K562 (cell line): Measurements from ENCODE around the gene NDUFS8. TPM values are rescaled to one million over a fixed set of nuclear protein-coding genes. Genes with fewer than 3 reads are reported as not detected.

Experiments used
- BRF1 ChIP-seq: IDR thresholded peaks from 3 replicates; pipeline ENCODE4 v1.6.1; 2011; ENCODE audit warnings: borderline replicate concordance, mild to moderate bottlenecking; ENCODE audit not compliant: insufficient read length; ENCODE audit errors: extremely low read depth
- CSDE1 ChIP-seq, 2 experiments: fragments of 450-650 bp; IDR thresholded peaks; 2 replicates each; pipeline ENCODE4 v1.6.1; 2016; ENCODE audit warnings: mild to moderate bottlenecking in 1 of 2
- ETV5 ChIP-seq: sonication (generic); formaldehyde crosslinking; IDR thresholded peaks from 2 replicates; pipeline ENCODE4 v1.4.0; 2020; ENCODE audit warnings: low read depth, mild to moderate bottlenecking, missing genetic modification reagents
- GABPB1 ChIP-seq: sonication (generic); formaldehyde crosslinking; IDR thresholded peaks from 2 replicates; pipeline ENCODE4 v1.8.0; 2022; ENCODE audit warnings: mild to moderate bottlenecking, missing genetic modification reagents
- HCFC1 ChIP-seq: IDR thresholded peaks from 2 replicates; pipeline ENCODE4 v1.6.1; 2012; ENCODE audit warnings: low read depth, low read length, improper control_type of control experiment
- HDGF ChIP-seq: fragments of 450-650 bp; IDR thresholded peaks from 2 replicates; pipeline ENCODE4 v1.6.1; 2016
- MCM2 ChIP-seq: fragments of 450-650 bp; IDR thresholded peaks from 2 replicates; pipeline ENCODE4 v1.6.1; 2017; ENCODE audit warnings: low read depth, mild to moderate bottlenecking
- MEF2A ChIP-seq: IDR thresholded peaks from 2 replicates; pipeline ENCODE4 v1.6.1; 2011; ENCODE audit warnings: low read depth, mild to moderate bottlenecking, low read length, moderate library complexity; ENCODE audit not compliant: control insufficient read depth
- MYC ChIP-seq, 2 experiments: fragments of 250-450 bp in 1 of 2; sonication (Bioruptor Pico) in 1 of 2; IDR thresholded peaks; 2 replicates each; pipeline versions ENCODE4 v1.5.1 to v1.6.1; 2012 to 2021; ENCODE audit warnings: low read depth in 2 of 2, borderline replicate concordance in 1 of 2, improper control_type of control experiment in 1 of 2, low read length in 1 of 2, mild to moderate bottlenecking in 1 of 2, moderate library complexity in 1 of 2
- NUFIP1 ChIP-seq: fragments of 450-650 bp; IDR thresholded peaks from 2 replicates; pipeline ENCODE4 v1.6.1; 2018; ENCODE audit not compliant: partially characterized antibody
- PHF20 ChIP-seq: fragments of 450-650 bp; IDR thresholded peaks from 2 replicates; pipeline ENCODE4 v1.6.1; 2018; ENCODE audit not compliant: partially characterized antibody
- RBM34 ChIP-seq: fragments of 200-400 bp; formaldehyde crosslinking; IDR thresholded peaks from 2 replicates; pipeline ENCODE4 v1.6.1; 2018; ENCODE audit warnings: low read length, borderline replicate concordance; ENCODE audit not compliant: insufficient read depth
- SFPQ ChIP-seq: fragments of 200-400 bp; formaldehyde crosslinking; IDR thresholded peaks from 2 replicates; pipeline ENCODE4 v1.6.1; 2017; ENCODE audit warnings: mild to moderate bottlenecking, low read depth, low read length, moderate library complexity
- TCF3 ChIP-seq: sonication (generic); formaldehyde crosslinking; IDR thresholded peaks from 2 replicates; pipeline ENCODE4 v1.4.0; 2020; ENCODE audit warnings: mild to moderate bottlenecking, missing genetic modification reagents
- TEAD2 ChIP-seq: fragments of 450-650 bp; IDR thresholded peaks from 2 replicates; pipeline ENCODE4 v1.6.1; 2016; ENCODE audit warnings: missing genetic modification characterization, control low read depth, missing compliant biosample characterization
- ZC3H8 ChIP-seq: fragments of 450-650 bp; IDR thresholded peaks from 2 replicates; pipeline ENCODE4 v1.6.1; 2017
- ZEB2 ChIP-seq: fragments of 450-650 bp; IDR thresholded peaks from 2 replicates; pipeline ENCODE4 v1.6.1; 2016
- ZNF134 ChIP-seq: fragments of 250-450 bp; sonication (Bioruptor Pico); conservative IDR thresholded peaks from 2 replicates; pipeline ENCODE4 v1.4.0; 2020
- ZNF282 ChIP-seq: sonication (generic); formaldehyde crosslinking; IDR thresholded peaks from 2 replicates; pipeline ENCODE4 v1.8.1; 2023; ENCODE audit warnings: missing genetic modification reagents
- ZNF584 ChIP-seq: fragments of 200-800 bp; sonication (Bioruptor generic); IDR thresholded peaks from 2 replicates; pipeline ENCODE4 v1.6.1; 2016; ENCODE audit warnings: low read depth, mild to moderate bottlenecking, missing genetic modification characterization, missing compliant biosample characterization
- ZNF586 ChIP-seq: fragments of 450-650 bp; formaldehyde crosslinking; conservative IDR thresholded peaks from 2 replicates; pipeline ENCODE4 v1.4.0; 2020; ENCODE audit warnings: mild to moderate bottlenecking, moderate library complexity
- ZNF785 ChIP-seq: fragments of 250-450 bp; sonication (Bioruptor Pico); IDR thresholded peaks from 2 replicates; pipeline ENCODE4 v1.4.0; 2020; ENCODE audit warnings: mild to moderate bottlenecking
- polyA plus RNA-seq, 8 experiments: library from polyadenylated mRNA; depleted of rRNA in 4 of 8; stranded (reverse) in 5 of 8; unstranded in 3 of 8; fragments of >200 nt; fragmentation: Nextera tagmentation in 2 of 8; fragmentation: Illumina TruSeq in 1 of 8; extraction: Ambion mirVana in 2 of 8; extraction: Trizol in 1 of 8; gene quantifications; 2 replicates each; pipeline versions ENCODE4 v1.2.1 to v1.2.3, GENCODE V29; 2011 to 2014; ENCODE audit warnings: inconsistent platforms in 1 of 8, missing spikeins in 1 of 8
- total RNA-seq, 7 experiments: library from RNA; depleted of rRNA in 6 of 7; stranded (reverse); fragments of >200 nt in 6 of 7; fragmentation: Illumina TruSeq in 2 of 7; extraction: Trizol in 2 of 7; gene quantifications; 2 replicates each; pipeline versions ENCODE4 v1.2.1 to v1.2.3, GENCODE V29; 2011 to 2021; ENCODE audit warnings: low replicate concordance in 1 of 7
- TF ChIP-seq, protein P1 (sequence below): fragments of 450-650 bp; IDR thresholded peaks from 2 replicates; pipeline ENCODE4 v1.7.1; 2018; ENCODE audit warnings: mild to moderate bottlenecking, low read depth; ENCODE audit not compliant: partially characterized antibody

NDUFS8 gene
- total and polyA plus RNA-seq, 9 of the 15 experiments (the other 6 are each of a cell fraction or from before 2014, with no cell fraction given) = 36.5 to 351 (median 101) TPM

- TF ChIP-seq NUFIP1 (no peak), ZNF584 (CRISPR knock-in tag) (0 out of 2 replicates have a peak, but pooled peaks have one; percentile 10), PHF20 (no peak), HCFC1 (no peak), ZNF134 (CRISPR knock-in tag) (no peak), BRF1 (no peak), SFPQ (no peak), ZNF785 (no peak), ZEB2 (no peak), MCM2 (no peak), MEF2A (no peak), MYC (IDR thresholded peaks at IDR 0.05; ENCODE audit: low read depth, low read length) (0 out of 2 replicates have a peak, but pooled peaks have one; percentile 41), MYC (CRISPR knock-in tag; IDR thresholded peaks at IDR 0.05; ENCODE audit: borderline replicate concordance, low read depth) (no peak), TCF3 (no peak), GABPB1 (peak; percentile 49; the same call in 1 of the 2 replicates), ETV5 (CRISPR knock-in tag) (no peak), ZNF282 (CRISPR knock-in tag) (no peak), TEAD2 (tag) (no peak), CSDE1 (IDR thresholded peaks at IDR 0.05) (no peak), HDGF (0 out of 2 replicates have a peak, but pooled peaks have one; percentile 29), RBM34 (no peak), ZC3H8 (no peak), ZNF586 (CRISPR knock-in tag) (no peak)
- TF ChIP-seq, protein P1, sequence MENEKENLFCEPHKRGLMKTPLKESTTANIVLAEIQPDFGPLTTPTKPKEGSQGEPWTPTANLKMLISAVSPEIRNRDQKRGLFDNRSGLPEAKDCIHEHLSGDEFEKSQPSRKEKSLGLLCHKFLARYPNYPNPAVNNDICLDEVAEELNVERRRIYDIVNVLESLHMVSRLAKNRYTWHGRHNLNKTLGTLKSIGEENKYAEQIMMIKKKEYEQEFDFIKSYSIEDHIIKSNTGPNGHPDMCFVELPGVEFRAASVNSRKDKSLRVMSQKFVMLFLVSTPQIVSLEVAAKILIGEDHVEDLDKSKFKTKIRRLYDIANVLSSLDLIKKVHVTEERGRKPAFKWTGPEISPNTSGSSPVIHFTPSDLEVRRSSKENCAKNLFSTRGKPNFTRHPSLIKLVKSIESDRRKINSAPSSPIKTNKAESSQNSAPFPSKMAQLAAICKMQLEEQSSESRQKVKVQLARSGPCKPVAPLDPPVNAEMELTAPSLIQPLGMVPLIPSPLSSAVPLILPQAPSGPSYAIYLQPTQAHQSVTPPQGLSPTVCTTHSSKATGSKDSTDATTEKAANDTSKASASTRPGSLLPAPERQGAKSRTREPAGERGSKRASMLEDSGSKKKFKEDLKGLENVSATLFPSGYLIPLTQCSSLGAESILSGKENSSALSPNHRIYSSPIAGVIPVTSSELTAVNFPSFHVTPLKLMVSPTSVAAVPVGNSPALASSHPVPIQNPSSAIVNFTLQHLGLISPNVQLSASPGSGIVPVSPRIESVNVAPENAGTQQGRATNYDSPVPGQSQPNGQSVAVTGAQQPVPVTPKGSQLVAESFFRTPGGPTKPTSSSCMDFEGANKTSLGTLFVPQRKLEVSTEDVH = no peak
These were observed 9.8 kb downstream of the NDUFS8 start (continued) for GRCh38 chr11:68040101-68040956.
